GM18868 (cell line): ENCODE data around the gene SSR1.
A peak's percentile ranks its signal among the peaks of the same experiment; 100 is the strongest.
"Not testable (repeated sequence)": the region's sequence is repeated elsewhere in the genome, so short reads cannot be mapped to it uniquely, and the experiment has no call there.

Source experiments
- ATAC-seq: cut with Tn5 transposase; IDR thresholded peaks from one replicate; pipeline ENCODE4 v1.9.1; 2021; ENCODE audit warnings: mild to moderate bottlenecking, moderate library complexity; ENCODE audit not compliant: unreplicated experiment

The SSR1 gene

GRCh38 chr6:7283676-7284075 is 29.3 kb downstream of the SSR1 start:
- no peak for ATAC-seq

GRCh38 chr6:7282097-7282906 is 30.7 kb downstream of the SSR1 start:
- ATAC-seq, result no peak

GRCh38 chr6:7276199-7276524 is 36.8 kb downstream of the SSR1 start:
- no peak for ATAC-seq

- ATAC-seq, result not testable (repeated sequence)
These were observed 38.5 kb downstream of the SSR1 start for GRCh38 chr6:7274525-7274924.

GRCh38 chr6:7273709-7274108 is 39.3 kb downstream of the SSR1 start:
- ATAC-seq, result no peak

- no peak for ATAC-seq
These were observed 41.8 kb downstream of the SSR1 start for GRCh38 chr6:7271205-7271534.

GRCh38 chr6:7270320-7271204 is 42.4 kb downstream of the SSR1 start:
- no peak for ATAC-seq

GRCh38 chr6:7269816-7270215 is 43.2 kb downstream of the SSR1 start:
- no peak for ATAC-seq

GRCh38 chr6:7268816-7269555 is 44.0 kb downstream of the SSR1 start:
- ATAC-seq, result no peak

- no peak for ATAC-seq
These were observed 44.6 kb downstream of the SSR1 start for GRCh38 chr6:7268362-7268761.

- no peak for ATAC-seq
These were observed 45.4 kb downstream of the SSR1 start for GRCh38 chr6:7267466-7268091.

- no peak for ATAC-seq
These were observed 45.9 kb downstream of the SSR1 start for GRCh38 chr6:7267071-7267465.

GRCh38 chr6:7265385-7265726 is 47.6 kb downstream of the SSR1 start:
- ATAC-seq, result not testable (repeated sequence)

GRCh38 chr6:7264686-7265384 is 48.2 kb downstream of the SSR1 start:
- ATAC-seq, result no peak

- no peak for ATAC-seq
These were observed 49.0 kb downstream of the SSR1 start for GRCh38 chr6:7264041-7264440.

GRCh38 chr6:7263519-7263805 is 49.5 kb downstream of the SSR1 start:
- not testable (repeated sequence) for ATAC-seq

- no peak for ATAC-seq
These were observed 50.1 kb downstream of the SSR1 start for GRCh38 chr6:7262746-7263518.

GRCh38 chr6:7261852-7262461 is 51.0 kb downstream of the SSR1 start:
- no peak for ATAC-seq

GRCh38 chr6:7261032-7261841 is 51.8 kb downstream of the SSR1 start:
- peak; percentile 83 for ATAC-seq
